ENCODE results near the gene SLC30A7.

- TF ChIP-seq CTCF (IDR thresholded peaks at IDR 0.05; ENCODE audit: insufficient read depth, low read depth, low read length) (no peak), EZH2 (IDR thresholded peaks at IDR 0.05; ENCODE audit: insufficient read depth, low read length) (no peak)
These were observed 2.2 kb upstream of the SLC30A7 start for GRCh38 chr1:100893718-100894117.
